Spleen (tissue), 11 donors: ENCODE measurements around the gene ACACA. TPM values are rescaled to one million over a fixed set of nuclear protein-coding genes. Genes with fewer than 3 reads are reported as not detected.

ENCODE experiments used
- DNase-seq: peaks from one replicate; pipeline ENCODE4 v3.0.0-alpha.2; 2020
- H3K27ac ChIP-seq, 8 donors: fragments of 200-600 bp; sonication (generic) in 7 of 8; 1 replicate in 4 of 8; 2 replicates in 4 of 8; pipeline versions ENCODE4 v1.5.0 to v1.8.0; 2016 to 2021; ENCODE audit warnings: inconsistent platforms in 4 of 8, mild to moderate bottlenecking in 4 of 8, moderate library complexity in 1 of 8
- H3K27me3 ChIP-seq, 7 donors: fragments of 200-600 bp; sonication (generic) in 6 of 7; replicated peaks in 1 of 7; 1 replicate in 4 of 7; 2 replicates in 3 of 7; pipeline versions ENCODE4 v1.5.0 to v1.8.0; 2016 to 2021; ENCODE audit warnings: inconsistent platforms in 3 of 7, mild to moderate bottlenecking in 1 of 7
- H3K36me3 ChIP-seq, 6 donors: fragments of 200-600 bp; sonication (generic) in 5 of 6; 1 replicate in 4 of 6; 2 replicates in 2 of 6; pipeline versions ENCODE4 v1.5.0 to v1.8.0; 2016 to 2021; ENCODE audit warnings: inconsistent platforms in 2 of 6
- H3K4me1 ChIP-seq, 6 donors: fragments of 200-600 bp; sonication (generic) in 5 of 6; 1 replicate in 3 of 6; 2 replicates in 3 of 6; pipeline versions ENCODE4 v1.5.0 to v1.8.0; 2016 to 2021; ENCODE audit warnings: inconsistent platforms in 3 of 6
- H3K4me3 ChIP-seq, 8 donors: fragments of 200-600 bp; sonication (generic) in 7 of 8; 1 replicate in 4 of 8; 2 replicates in 4 of 8; pipeline versions ENCODE4 v1.5.0 to v1.8.0; 2016 to 2021; ENCODE audit warnings: inconsistent platforms in 4 of 8, mild to moderate bottlenecking in 4 of 8, moderate library complexity in 2 of 8
- H3K9me3 ChIP-seq, 8 donors: fragments of 200-600 bp; sonication (generic) in 7 of 8; 1 replicate in 4 of 8; 2 replicates in 4 of 8; pipeline versions ENCODE4 v1.5.0 to v1.8.0; 2016 to 2021; ENCODE audit warnings: inconsistent platforms in 4 of 8
- CTCF ChIP-seq, 11 experiments: fragments of 200-600 bp in 7 of 11; fragments of 450-650 bp in 4 of 11; sonication (generic) in 4 of 11; IDR thresholded peaks in 8 of 11; conservative IDR thresholded peaks in 3 of 11; 1 replicate in 7 of 11; 2 replicates in 4 of 11; pipeline versions ENCODE4 v1.4.0 to v1.8.0; 2016 to 2021; ENCODE audit warnings: antibody characterized with exemption in 11 of 11, inconsistent platforms in 4 of 11, mild to moderate bottlenecking in 1 of 11
- POLR2A ChIP-seq, 3 donors: fragments of 450-650 bp; IDR thresholded peaks; one replicate each; pipeline ENCODE4 v1.5.1; 2017; ENCODE audit warnings: antibody characterized with exemption in 3 of 3, mild to moderate bottlenecking in 1 of 3
- POLR2AphosphoS5 ChIP-seq, 3 donors: sonication (generic); formaldehyde crosslinking; IDR thresholded peaks; one replicate each; pipeline ENCODE4 v1.5.1; 2017; ENCODE audit warnings: antibody characterized with exemption in 3 of 3
- WGBS, 5 donors: extraction: QIAGEN DNeasy Blood & Tissue Kit in 3 of 5; methylation state at CpG; one replicate each; pipeline versions ENCODE4 v1.1.5 to v1.1.7; 2013 to 2018; 5-methylcytosine and 5-hydroxymethylcytosine counted together
- intact Hi-C: fragments of 100-400 bp; cut with DNase I; formaldehyde crosslinking; loops from one replicate; pipeline ENCODE4 v1.15.0; 2023; ENCODE audit warnings: low total_unique reads
- polyA plus RNA-seq, 3 donors: library from polyadenylated mRNA; stranded (reverse); fragments of 200-250 nt; gene quantifications; one replicate each; pipeline ENCODE4 v1.2.1, GENCODE V29; 2013
- total RNA-seq, 7 donors: library from RNA; depleted of rRNA in 3 of 7; stranded (reverse); fragments of >200 nt in 3 of 7; fragmentation: NEBNext Ultra II Directional in 4 of 7; extraction: Animal tissue kit (Norgen Biotek cat#: 25700) in 4 of 7; gene quantifications; one replicate each; pipeline versions ENCODE4 v1.1.0 to v1.2.1, GENCODE V29; 2016 to 2021
- donor health status: healthy with polysubstance abuse.
- donor health status: DM: no; HTN: no; CAD: no; lungs with moderate emphysema.
- donor health status: DM: no; HTN: no; CAD: no.
- donor health status: Bipolar disorder and iron deficiency.
- donor health status: healthy.
- donor health status: DM: no; HTN: no; CAD: no.
- donor health status: DM: yes; HTN: yes; CAD: no.

ACACA gene
- total and polyA plus RNA-seq, 10 donors: 3.2 to 50.8 (median 29.2) TPM

GRCh38 chr17:37265446-37266173, 141.0 kb downstream of the ACACA start:
- no peak overlapping the region for H3K27ac ChIP-seq
- peaks cover 2 to 90% (median 35%) of the 10 kb centered on the region in 6 donors for H3K36me3 ChIP-seq
- H3K4me1 ChIP-seq: no peaks in the 10 kb centered on the region
- H3K27me3 ChIP-seq: no peaks in the 10 kb centered on the region
- DNase-seq: no peak
- 95 to 100% (median 97%) methylated on average over 2 of the region's 2 CpGs for WGBS, 5 donors
- H3K9me3 ChIP-seq: peaks cover 0 to 22% (median 18%) of the 10 kb centered on the region in 8 donors
- TF ChIP-seq POLR2A (IDR thresholded peaks at IDR 0.05) (no peak), POLR2AphosphoS5 (IDR thresholded peaks at IDR 0.05) (no peak), CTCF (IDR thresholded peaks at IDR 0.05 in 8 of 11, conservative IDR thresholded peaks at IDR 0.05 in 3 of 11) (no peak)
- intact Hi-C loops: no loop called here
- H3K4me3 ChIP-seq: no peak overlapping the region

DNA sequence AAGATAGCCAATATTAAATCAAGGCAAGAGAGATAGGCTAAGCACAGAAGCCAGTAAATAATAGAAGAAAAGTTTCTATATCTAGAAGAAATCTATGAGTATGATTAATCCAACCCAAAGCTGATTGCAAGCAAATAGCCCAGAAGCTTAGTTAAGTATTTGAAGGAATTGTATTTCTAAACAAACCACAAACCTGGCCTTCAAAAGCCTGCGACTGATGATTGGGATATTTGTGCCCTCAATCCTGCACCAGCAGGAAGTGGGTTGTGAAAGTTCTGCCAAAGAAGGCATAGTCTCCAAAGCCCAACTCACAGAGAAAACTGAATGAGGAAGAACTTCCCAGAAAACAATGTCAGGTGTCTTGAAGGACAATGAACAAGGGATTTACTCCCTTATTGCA, 145.3 kb downstream of the ACACA start:
- no peak for DNase-seq
- TF ChIP-seq POLR2AphosphoS5 (IDR thresholded peaks at IDR 0.05) (no peak), POLR2A (IDR thresholded peaks at IDR 0.05) (no peak), CTCF (IDR thresholded peaks at IDR 0.05 in 8 of 11, conservative IDR thresholded peaks at IDR 0.05 in 3 of 11) (no peak)
- H3K36me3 ChIP-seq: peaks cover 0 to 81% (median 34%) of the 10 kb centered on the region in 6 donors
- no peaks in the 10 kb centered on the region for H3K4me1 ChIP-seq
- 24 to 52% (median 36%) methylated on average over 1 of the region's 1 CpG for WGBS, 5 donors
- no peaks in the 10 kb centered on the region for H3K27me3 ChIP-seq
- H3K27ac ChIP-seq: no peak overlapping the region
- peaks cover 0 to 15% (median 12%) of the 10 kb centered on the region in 8 donors for H3K9me3 ChIP-seq
- H3K4me3 ChIP-seq: no peak overlapping the region
- intact Hi-C loops: no loop called here

DNA sequence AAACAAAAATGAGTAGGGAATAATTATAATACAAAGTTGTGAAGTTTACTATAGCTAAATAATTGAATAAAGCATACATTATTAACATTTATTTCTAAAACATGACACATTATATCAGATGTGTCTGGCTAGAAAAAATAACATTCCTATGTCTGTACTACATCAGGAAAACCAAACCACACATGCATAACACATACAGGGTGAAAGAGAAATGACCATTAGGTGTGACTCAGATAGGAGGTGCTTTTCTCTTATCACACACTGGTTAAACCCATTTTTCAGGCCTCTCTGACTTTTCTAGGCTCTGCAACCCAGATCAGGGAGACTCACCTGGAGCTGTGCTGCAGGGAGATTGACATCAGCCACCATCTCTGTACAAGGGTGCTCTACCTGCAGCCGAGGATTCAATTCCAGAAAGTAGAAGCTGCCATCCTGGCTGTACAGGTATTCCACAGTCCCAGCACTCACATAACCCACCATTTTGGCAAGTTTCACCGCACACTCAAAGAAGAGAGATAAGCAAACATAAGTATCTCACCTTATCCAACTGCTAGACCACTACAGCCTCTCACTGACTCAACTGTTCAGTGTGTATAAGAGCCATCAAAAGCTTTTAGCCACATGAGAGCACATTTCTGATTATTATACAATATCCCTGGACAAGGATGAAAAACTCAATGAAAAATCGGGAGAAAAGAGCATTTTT, 147.5 kb downstream of the ACACA start:
- H3K27me3 ChIP-seq: no peaks in the 10 kb centered on the region
- no peak overlapping the region for H3K27ac ChIP-seq
- no peak for TF ChIP-seq POLR2A (IDR thresholded peaks at IDR 0.05)
- TF ChIP-seq CTCF (IDR thresholded peaks at IDR 0.05 in 8 of 11, conservative IDR thresholded peaks at IDR 0.05 in 3 of 11): no peak
- no peak for TF ChIP-seq POLR2AphosphoS5 (IDR thresholded peaks at IDR 0.05)
- intact Hi-C loops: no loop called here
- no peak for DNase-seq
- H3K4me1 ChIP-seq: no peaks in the 10 kb centered on the region
- WGBS, 5 donors: 95 to 99% (median 96%) methylated on average over 3 of the region's 3 CpGs
- H3K4me3 ChIP-seq: no peak overlapping the region
- H3K9me3 ChIP-seq: no peaks in the 10 kb centered on the region
- H3K36me3 ChIP-seq: peaks cover 0 to 72% (median 17%) of the 10 kb centered on the region in 6 donors

DNA sequence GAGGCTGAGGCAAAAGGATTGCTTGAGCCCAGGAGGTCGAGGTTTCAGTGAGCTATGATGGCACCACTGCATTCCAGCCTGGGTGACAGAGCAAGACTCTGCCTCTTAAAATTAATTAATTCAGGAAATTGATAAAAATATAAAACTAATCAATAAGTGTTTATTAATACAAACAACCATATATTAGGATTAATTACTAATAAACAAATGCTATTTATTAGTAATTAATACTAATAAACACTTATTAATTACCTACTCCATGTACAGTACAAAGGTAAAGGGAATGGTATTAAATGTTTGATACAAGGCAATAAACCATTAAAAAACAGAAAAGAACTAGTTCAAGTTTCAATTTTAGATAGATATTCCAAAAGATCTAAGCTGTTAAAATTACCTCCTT, 150.0 kb downstream of the ACACA start:
- Histone ChIP-seq H3K36me3 (peaks cover 0 to 54% (median 13%) of the 10 kb centered on the region in 6 donors), H3K27me3 (no peaks in the 10 kb centered on the region), H3K4me1 (no peaks in the 10 kb centered on the region), H3K4me3 (no peak overlapping the region), H3K9me3 (no peaks in the 10 kb centered on the region), H3K27ac (no peak overlapping the region)
- no peak for DNase-seq
- TF ChIP-seq CTCF (IDR thresholded peaks at IDR 0.05 in 8 of 11, conservative IDR thresholded peaks at IDR 0.05 in 3 of 11): no peak
- no peak for TF ChIP-seq POLR2AphosphoS5 (IDR thresholded peaks at IDR 0.05)
- TF ChIP-seq POLR2A (IDR thresholded peaks at IDR 0.05): no peak
- intact Hi-C loops: no loop called here
- 88 to 100% (median 100%) methylated on average over 1 of the region's 1 CpG for WGBS, 5 donors
